Temporal lobe (tissue), 2 donors: ENCODE results near the gene IGFBP1. TPM values are rescaled to one million over a fixed set of nuclear protein-coding genes. Genes with fewer than 3 reads are reported as not detected.

Experiments used
- small RNA-seq: library from RNA; depleted of rRNA; stranded (forward); fragments of <200 nt; gene quantifications from one replicate; pipeline ENCODE3, GENCODE V24; 2014; ENCODE audit warnings: low replicate concordance
- total RNA-seq: library from RNA; depleted of rRNA; stranded (reverse); fragments of >200 nt; gene quantifications from one replicate; pipeline ENCODE4 v1.2.3, GENCODE V29; 2014

Gene IGFBP1
- total RNA-seq, 1 donor from 2014 or later, result 0.25 TPM

Small RNA genes lying within 50 kb of the gene (small RNA-seq; reads per million reads assigned to genes)
- not detected for gene RNU6-326P

Other genes starting within 250 kb of the IGFBP1 start
- gene CCDC201, start 15.4 kb upstream of the IGFBP1 start, total RNA-seq, result not detected
- gene IGFBP3, start 32.8 kb downstream of the IGFBP1 start, total RNA-seq, result 5.2 TPM